ENCODE results near the gene LYL1.
A peak's percentile ranks its signal among the peaks of the same experiment; 100 is the strongest.

Gene LYL1

DNA sequence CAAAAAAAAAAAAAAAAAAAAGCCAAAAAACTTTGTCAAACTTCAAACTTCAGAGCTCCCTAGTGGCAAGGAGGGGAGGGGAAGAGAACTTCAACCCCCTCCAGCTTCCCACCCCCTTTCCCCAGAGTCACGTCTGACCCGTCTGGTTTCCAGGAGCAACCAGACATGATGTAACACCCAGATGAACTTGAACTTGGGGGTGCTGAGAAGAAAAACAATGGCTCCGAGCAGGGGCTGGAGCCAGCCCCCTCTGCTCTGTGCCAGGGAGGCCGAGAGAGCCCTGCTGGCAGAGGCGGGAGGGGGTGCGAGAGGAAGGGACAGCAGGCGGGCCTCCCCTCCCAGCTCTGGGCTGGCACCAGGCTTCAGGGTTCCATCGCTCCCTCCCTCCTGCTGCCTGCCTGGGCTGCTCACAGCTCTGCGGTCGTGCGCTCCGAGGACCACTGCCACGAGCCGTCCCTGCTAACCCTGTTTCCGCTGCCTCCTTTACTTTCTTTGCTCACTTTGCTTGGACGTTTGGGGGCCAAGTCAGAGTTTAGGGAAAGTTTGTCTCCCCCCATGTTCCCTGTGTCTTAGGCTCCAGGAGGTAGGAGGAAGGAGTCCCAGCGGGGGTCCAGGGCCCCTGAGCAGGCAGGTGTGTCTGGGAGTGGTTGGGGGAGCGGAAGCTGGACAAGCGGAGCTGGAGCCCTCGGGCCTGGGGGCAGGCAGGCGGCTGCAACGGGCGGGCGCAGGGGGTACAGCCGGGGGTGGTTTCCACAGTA, 11.1 kb downstream of the LYL1 start:
- DNase-seq, result no peak

- DNase-seq, result no peak
These were observed 12.0 kb downstream of the LYL1 start for GRCh38 chr19:13090511-13091231.

DNA sequence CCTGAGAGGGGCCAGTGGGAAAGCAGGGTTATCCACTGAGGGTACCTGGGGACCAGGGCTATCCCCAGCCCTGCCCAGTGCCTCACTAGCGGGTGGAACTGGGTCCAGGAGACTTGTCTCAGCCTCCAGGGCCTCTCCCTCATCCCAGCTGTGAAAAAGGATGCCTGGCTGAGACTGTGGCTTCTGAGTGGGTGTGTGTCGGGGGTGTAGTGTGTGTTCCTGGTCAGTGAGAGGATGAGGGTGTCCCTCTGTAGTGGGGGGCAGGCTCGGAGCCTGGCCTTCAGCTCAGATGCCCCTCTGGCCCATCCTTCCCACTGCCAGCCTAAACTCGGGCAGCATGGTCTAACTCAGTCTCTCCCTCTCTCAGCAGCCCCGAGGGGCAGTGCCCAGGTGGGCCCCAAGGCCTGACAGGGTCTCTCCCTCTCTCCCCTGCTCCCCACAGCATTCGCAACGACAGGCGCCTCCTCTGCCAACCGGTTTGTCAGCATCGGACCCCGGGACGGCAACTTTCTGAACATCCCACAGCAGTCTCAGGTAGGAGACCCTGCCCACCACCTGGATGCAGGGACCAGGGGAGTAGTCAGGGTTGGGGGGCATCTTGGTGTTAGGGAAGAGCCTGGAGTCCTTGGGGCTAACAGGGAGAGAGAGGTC, 12.7 kb downstream of the LYL1 start:
- DNase-seq, result no peak

DNA sequence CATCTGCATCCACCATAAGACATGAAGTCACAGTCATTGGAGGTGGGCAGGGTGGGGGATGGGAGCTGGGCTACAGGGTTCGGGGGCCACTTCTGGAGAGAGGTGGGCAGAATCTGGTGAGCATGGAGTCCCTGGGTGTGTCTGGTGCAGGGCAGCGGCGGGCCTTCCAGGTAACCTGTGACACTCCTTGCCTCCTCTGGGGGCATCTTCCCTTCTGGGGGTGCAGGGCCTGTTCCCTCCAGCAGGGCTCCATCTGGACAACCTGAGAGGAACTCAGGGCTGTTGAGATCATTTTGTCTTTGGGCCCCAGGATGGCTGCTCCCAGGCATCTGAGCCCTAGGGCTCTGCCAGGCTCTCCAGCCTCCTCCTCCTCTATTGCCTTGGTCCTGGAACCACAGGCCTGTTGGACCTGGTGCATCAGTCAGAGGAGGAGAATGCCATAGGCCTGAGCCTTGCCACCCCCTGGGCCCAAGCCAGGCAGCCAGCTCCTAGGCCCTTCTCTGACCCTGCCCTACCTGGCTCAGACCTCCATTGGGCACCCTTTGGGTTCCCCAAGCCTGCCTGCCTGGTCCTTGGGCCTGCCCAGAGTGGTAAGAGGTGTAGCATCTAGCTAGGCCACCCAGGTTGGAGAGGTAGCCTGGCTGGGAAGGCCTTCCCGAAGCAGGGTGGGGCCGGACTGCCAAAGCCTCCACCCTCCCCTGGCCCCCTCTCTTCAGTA, 13.4 kb downstream of the LYL1 start:
- no peak for DNase-seq

DNA sequence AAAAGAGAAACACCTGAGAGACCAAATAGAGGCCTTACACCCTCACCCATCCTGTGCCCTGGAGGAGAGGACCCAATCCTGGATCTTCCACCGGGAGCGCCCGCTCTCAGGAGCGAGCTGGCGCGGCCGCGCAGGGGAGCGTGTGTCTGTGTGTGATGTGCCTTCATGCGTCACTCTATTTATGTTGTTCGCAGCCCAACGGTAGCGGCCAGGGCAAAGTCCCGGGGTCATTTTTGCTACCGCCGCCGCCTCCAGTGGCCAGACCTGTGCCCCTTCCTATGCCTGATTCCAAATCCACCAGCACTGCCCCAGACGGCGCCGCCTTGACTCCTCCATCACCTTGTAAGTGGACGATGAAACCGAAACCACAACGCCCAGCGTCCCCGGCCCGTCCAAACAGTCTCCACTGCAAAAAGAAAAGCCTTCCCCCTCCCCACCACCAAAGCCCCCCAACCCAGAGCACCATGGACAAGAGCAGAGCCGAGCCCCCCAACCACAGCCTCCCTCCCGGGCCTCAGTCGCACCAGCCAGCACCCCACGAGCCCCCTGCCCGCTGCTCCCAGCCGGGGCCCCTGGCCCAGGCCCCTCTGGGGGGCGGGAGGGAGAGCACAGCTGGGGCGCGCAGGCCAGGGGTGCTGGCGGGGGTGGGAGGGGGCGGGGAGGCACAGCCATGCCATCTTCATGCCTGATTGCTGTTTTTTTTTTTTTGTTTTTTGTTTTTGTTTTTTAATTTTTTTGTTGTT, 14.7 kb downstream of the LYL1 start:
- DNase-seq, result no peak

DNA sequence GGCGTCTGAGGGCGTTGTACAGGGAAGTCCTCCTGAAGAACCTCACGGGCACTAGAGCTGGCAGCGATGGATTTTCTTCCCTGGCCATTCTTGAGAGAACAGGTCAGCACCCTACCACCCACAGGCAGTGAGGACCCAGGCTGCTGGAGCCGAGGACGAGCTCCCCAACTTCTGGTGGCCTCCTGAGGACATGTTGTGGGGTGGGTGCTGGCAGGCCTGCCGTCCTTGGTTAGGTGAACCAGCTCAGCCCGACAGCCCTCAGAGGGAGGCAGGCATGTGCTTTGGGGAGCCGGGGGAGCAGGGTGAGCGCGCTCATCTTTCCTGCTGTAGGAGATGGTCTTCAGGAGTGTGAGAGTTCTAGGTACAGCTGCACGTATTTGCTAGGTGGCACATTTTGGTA, 15.4 kb downstream of the LYL1 start:
- no peak for DNase-seq

DNA sequence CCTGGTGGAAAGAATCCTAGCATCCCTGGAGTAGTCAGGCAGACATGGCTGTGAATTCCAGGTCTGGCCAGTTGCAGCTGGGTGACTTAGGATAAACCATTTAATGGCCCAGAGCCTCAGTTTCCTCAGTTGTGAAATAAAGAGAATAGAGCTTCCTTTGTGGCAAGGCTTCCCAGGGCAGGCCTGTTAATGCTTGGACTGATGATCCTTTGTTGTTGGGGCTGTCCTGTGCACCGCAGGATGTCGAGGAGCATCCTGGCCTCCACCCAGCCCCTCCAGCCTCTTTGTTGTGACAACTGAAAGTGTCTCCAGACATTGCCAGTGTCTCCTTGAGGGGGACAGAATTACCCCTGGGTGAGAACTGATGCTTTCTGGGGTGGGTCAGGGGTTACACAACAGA, 16.3 kb downstream of the LYL1 start:
- no peak for DNase-seq

GRCh38 chr19:13085666-13086065, 17.0 kb downstream of the LYL1 start:
- no peak for DNase-seq

DNA sequence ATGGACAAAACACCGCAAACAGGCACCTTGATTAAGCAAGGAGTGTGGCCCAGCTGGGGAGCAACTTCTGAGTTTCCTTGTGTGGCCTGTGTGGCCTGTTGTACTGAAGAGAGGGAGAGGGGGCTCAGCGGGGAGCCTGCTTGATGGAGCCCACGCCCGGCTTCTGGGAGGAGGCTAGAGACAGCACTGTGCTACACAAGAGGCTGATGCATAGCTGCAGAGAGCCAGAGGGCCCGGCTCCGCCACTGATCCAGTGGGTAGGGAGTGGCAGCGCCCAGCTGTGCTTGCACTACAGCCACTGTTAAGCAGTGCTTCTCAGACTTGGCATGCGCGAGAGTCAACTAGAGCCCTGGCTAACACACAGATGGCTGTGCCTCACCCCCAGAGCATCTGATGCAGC, 19.0 kb downstream of the LYL1 start:
- no peak for DNase-seq

DNA sequence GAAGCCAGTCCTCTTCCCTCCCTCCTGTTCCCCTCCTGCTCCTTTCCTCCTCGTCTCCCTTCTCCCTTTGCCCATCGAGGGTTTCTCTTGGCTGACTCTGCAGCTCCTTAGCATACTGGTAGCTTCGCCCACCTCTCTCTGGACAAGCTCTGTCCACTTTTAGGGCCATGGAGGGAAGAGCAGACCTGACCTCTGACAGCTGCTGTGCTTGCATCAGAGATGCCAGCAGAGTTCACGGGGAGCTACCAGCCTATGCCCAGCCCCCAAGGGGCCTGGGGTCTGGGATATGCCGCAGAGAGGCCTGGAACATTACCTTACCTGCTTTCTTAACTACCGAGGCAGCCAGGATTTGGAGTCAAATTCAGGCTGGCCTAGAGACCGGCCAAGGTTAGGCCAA, 19.7 kb downstream of the LYL1 start:
- no peak for DNase-seq

DNA sequence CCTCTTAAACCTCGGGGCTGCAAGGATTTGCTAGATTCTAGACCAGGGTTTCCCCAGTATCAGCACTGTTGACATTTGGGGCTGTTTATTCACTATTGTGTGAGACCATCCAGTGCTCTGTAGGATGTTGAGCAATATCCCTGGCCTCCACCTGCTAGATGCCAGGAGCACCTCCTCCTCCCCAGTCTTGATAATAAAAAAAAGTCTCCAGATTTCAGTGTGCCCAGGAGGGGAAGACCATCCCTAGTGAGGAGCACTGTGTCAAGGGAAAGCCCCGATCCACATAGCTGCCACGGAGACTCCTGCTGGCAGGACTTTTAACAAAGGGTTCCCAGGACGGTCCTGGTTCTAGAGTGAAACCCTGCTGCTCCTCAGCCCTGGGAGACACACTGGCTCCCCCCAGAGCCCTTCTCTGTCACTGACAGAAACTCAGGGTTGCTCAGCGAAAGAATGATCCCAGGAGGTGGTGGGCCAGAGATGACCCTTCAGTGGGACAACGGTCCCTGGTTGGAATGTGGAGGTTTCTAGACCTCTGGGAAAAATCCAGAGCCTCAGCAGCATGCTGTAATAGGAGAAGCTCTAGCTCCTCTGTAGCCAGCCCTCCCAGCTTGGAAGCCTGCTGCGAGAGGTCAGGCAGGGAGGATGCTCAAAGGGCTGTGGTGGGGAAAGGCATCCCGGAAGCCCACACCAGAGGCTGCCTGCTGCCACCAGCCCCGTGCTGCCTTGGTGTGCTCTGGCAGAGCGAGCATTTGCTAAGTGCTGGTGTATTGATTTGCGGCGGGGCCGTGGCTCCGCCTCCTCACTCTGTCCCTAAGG, 20.3 kb downstream of the LYL1 start:
- peak; percentile 79 for DNase-seq

DNA sequence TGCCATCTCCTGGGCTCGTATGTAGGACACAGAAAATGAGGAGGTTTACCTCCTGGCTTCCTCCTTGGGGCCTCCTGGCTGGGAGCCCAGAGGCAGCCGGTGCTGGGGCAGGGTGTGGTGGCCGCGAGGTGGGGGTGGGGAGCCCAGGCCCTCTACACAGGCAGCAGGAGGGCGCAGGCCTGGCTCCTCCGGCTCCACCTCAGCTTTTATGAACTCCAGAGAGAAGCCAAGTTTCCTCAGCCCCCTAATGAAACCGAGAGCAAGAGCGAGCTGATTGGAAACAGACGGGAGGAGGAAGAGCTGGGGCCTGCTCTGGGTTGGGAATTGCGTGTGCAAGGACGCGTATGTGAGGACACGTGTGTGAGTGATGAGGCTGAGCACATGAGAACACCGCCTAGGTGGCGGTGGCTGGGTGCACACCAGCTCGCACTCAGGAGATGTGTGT, 23.1 kb downstream of the LYL1 start:
- peak; percentile 68 for DNase-seq

DNA sequence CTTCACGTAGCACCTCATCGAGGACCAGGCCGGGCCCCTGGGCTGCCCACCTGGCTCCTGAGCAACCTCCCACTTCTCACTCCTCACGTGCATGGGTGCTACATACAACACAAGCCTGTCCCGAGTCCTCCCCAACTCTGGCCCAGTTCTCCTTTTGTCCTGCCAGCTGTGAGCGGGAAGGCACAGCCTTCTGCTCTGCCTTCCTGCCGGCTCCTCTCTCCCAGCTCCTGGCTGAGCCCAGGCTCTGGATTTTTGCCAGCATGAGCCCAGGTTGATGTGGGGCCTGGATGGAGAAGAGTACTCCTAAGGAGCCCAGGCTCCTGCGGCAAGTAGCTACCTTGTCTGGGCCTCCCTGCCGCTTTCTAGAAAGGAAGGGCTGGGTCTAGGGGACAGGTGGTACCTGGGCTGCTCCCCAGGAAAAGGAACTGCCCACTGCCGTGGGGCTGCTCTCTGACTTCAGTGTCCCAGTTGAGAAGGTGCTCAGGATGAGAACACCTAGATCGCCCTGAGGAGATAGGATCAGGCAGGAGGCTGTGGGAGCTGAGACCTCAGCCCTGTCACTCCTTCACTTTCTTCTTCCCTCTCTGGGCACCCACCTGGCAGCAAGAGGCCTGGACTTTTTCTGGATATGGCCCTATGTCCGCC, 23.6 kb downstream of the LYL1 start:
- peak; percentile 64 for DNase-seq

- no peak for DNase-seq
These were observed 24.3 kb downstream of the LYL1 start for GRCh38 chr19:13078381-13078780.

- DNase-seq, result peak; percentile 73
These were observed 25.4 kb downstream of the LYL1 start for GRCh38 chr19:13077240-13077639.

- no peak for DNase-seq
These were observed 25.9 kb downstream of the LYL1 start for GRCh38 chr19:13076787-13077186.

DNA sequence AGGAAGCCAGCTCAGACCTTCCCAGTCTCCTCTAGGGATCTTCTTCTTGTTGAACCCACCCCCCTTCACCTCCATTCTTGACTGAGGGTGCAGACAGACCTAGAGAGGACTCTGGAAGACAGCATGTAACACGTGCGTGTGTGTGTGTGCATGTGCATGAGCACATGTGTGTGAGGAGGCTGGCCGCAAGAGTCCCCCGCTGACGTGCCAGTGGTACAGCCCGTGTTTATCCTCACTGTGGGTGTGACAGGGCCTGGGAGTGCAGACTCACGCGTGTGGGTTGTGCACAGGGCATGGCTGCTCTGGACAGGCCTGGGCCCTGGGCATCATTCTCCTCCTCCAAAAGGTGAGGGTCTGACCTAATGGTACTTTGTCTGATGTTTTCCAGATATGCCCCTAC, 26.3 kb downstream of the LYL1 start:
- no peak for DNase-seq

DNA sequence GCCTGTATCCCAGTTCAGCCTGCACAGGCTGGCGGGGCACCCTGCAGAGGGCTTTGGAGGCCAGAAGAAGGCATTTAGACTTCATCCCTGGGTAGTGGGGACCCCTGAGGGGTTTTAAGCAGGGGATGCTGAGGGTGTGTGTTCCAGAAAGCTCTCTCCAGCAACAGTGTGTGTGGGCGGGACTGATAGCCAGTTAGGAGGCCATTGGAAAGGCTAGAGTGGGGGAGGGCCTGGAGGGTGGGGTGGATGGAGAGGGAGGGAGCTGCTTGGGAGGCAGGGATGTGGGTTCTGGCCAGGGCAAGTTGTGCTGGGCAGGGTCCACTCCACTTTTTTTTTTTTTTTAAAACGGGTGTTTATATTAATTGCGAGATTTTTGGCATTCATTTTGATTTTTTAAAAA, 28.3 kb downstream of the LYL1 start:
- DNase-seq, result no peak

DNA sequence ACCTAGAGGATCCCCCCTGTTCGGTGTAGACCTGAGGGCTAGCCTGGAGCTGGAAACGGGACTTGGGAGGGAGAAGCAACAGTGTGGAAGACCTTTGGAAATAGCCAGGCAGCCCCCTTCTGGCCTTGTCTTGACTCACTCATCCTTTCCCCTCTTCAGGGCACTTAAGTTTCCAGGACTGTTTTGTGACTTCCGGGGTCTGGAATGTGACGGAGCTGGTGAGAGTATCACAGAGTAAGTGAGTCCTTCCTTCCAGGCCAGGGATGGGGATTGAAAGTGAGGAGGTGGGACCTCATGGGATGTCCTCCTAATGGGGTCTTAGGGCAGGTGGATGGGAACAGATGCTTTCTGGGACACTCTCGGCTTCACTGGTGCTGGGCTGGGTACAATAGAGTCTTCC, 29.4 kb downstream of the LYL1 start:
- DNase-seq, result no peak

DNA sequence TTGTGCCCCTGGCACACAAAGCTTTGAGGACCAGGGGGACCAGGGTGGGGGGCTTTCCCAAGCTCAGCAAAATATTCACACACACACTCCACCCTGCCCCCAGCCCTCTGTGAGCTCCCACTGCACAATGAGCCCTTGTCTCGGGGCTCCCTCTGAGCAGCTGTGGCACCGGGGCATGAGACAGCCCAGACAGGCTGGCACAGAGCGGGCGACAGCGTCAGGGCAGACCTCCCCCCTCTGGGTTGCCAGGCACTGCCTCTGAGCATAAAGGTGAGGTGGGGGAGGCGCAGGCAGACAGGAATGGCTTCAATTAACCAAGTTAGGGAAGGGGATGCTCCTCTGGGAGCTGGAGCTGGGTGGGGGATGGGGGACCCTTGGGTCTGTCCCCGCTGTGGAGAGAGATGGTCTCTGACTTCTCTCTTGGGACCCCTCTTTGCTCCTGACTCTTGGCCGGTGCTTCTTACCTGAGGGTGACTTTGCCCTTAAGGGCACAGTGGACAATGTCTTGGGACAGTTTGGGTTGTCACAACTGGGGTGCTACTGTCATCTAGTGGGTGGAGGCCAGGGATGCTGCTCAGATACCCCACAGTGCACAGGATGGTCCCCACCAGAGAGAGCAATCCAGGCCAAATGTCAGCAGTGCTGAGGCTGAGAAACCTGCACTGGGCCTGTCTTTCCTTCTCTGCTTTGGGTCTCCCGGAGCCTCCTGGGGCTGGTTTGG, 30.3 kb downstream of the LYL1 start:
- peak; percentile 43 for DNase-seq

All from NCI-H2171 (cell line).